HepG2 (cell line): ENCODE measurements around the gene CHAF1A. TPM values are rescaled to one million over a fixed set of nuclear protein-coding genes. Genes with fewer than 3 reads are reported as not detected.

ENCODE experiments used
- AHDC1 ChIP-seq: sonication (generic); formaldehyde crosslinking; IDR thresholded peaks from 2 replicates; pipeline ENCODE4 v1.5.1; 2020; ENCODE audit warnings: mild to moderate bottlenecking, missing genetic modification reagents, borderline replicate concordance
- ARNT ChIP-seq: fragments of 450-650 bp; IDR thresholded peaks from 2 replicates; pipeline ENCODE4 v1.6.1; 2017
- KDM3A ChIP-seq: IDR thresholded peaks from 2 replicates; pipeline ENCODE4 v1.6.1; 2018; ENCODE audit warnings: low read depth, missing compliant biosample characterization
- MEIS1 ChIP-seq: sonication (generic); formaldehyde crosslinking; IDR thresholded peaks from 2 replicates; pipeline ENCODE4 v1.9.0; 2021; ENCODE audit warnings: mild to moderate bottlenecking, missing genetic modification reagents, moderate library complexity, borderline replicate concordance
- RAD21 ChIP-seq: fragments of 450-650 bp; formaldehyde crosslinking; IDR thresholded peaks from 2 replicates; pipeline ENCODE4 v1.5.0; 2020; ENCODE audit warnings: mild to moderate bottlenecking
- RFXAP ChIP-seq: sonication (generic); formaldehyde crosslinking; IDR thresholded peaks from 2 replicates; pipeline ENCODE4 v1.4.0; 2020; ENCODE audit warnings: missing genetic modification reagents, borderline replicate concordance
- SMARCE1 ChIP-seq: fragments of 450-650 bp; IDR thresholded peaks from 2 replicates; pipeline ENCODE4 v1.6.1; 2017; ENCODE audit warnings: borderline replicate concordance
- THAP9 ChIP-seq: sonication (generic); formaldehyde crosslinking; IDR thresholded peaks from 2 replicates; pipeline ENCODE4; 2020; ENCODE audit warnings: missing genetic modification reagents, mild to moderate bottlenecking, borderline replicate concordance
- UBTF ChIP-seq: sonication (generic); formaldehyde crosslinking; IDR thresholded peaks from 2 replicates; pipeline ENCODE4 v1.4.0; 2020; ENCODE audit warnings: mild to moderate bottlenecking, missing genetic modification reagents
- ZNF142 ChIP-seq: sonication (generic); formaldehyde crosslinking; IDR thresholded peaks from 2 replicates; pipeline ENCODE4 v1.4.0; 2020; ENCODE audit warnings: missing genetic modification reagents
- ZNF549 ChIP-seq: sonication (generic); formaldehyde crosslinking; IDR thresholded peaks from 2 replicates; pipeline ENCODE4 v1.5.0; 2020; ENCODE audit warnings: missing genetic modification reagents
- ZNF879 ChIP-seq: sonication (generic); formaldehyde crosslinking; IDR thresholded peaks from 2 replicates; pipeline ENCODE4 v1.8.1; 2023; ENCODE audit warnings: missing genetic modification reagents
- polyA plus RNA-seq, 8 experiments: library from polyadenylated mRNA; depleted of rRNA in 3 of 8; stranded (reverse) in 7 of 8; unstranded in 1 of 8; fragments of >200 nt; fragmentation: Illumina TruSeq in 4 of 8; extraction: Trizol in 4 of 8; gene quantifications; 2 replicates each; pipeline versions ENCODE4 v1.2.1 to v1.2.3, GENCODE V29; 2011 to 2016; ENCODE audit warnings: low read depth in 4 of 8, missing spikeins in 1 of 8, mixed read lengths in 1 of 8; ENCODE audit not compliant: insufficient read depth in 1 of 8
- total RNA-seq, 5 experiments: library from RNA; depleted of rRNA; stranded (reverse); fragments of >200 nt; fragmentation: Illumina TruSeq; extraction: Trizol; gene quantifications; 2 replicates each; pipeline ENCODE4 v1.2.3, GENCODE V29; 2016; ENCODE audit warnings: low read depth in 1 of 5

The CHAF1A gene
- total and polyA plus RNA-seq, 2 of the 13 experiments (the other 11 are each of a cell fraction or from before 2014, with no cell fraction given) = 11.0 to 34.8 TPM

- TF ChIP-seq UBTF (CRISPR knock-in tag) (peak; percentile 66), RFXAP (CRISPR knock-in tag) (peak; percentile 70; the same call in 1 of the 2 replicates), ARNT (no peak), KDM3A (CRISPR knock-in tag) (peak; percentile 64; the same call in 1 of the 2 replicates), RAD21 (CRISPR knock-in tag) (peak; percentile 50), THAP9 (CRISPR knock-in tag) (no peak), SMARCE1 (no peak), ZNF879 (CRISPR knock-in tag) (no peak), ZNF549 (CRISPR knock-in tag) (no peak), ZNF142 (CRISPR knock-in tag) (peak; percentile 69; the same call in 1 of the 2 replicates), AHDC1 (CRISPR knock-in tag) (peak; percentile 66; the same call in 1 of the 2 replicates), MEIS1 (CRISPR knock-in tag) (no peak)
These were observed 11.7 kb upstream of the CHAF1A start (continued) for GRCh38 chr19:4390567-4391305.
